HG03354 (cell line): ENCODE data around the gene APOF.
"Not testable (repeated sequence)": the region's sequence is repeated elsewhere in the genome, so short reads cannot be mapped to it uniquely, and the experiment has no call there.

ENCODE experiments used
- ATAC-seq: cut with Tn5 transposase; IDR thresholded peaks from one replicate; pipeline ENCODE4 v1.9.1; 2021; ENCODE audit warnings: mild to moderate bottlenecking; ENCODE audit not compliant: unreplicated experiment, poor library complexity, severe bottlenecking

Gene APOF

GRCh38 chr12:56374726-56375597 lies 12.3 kb upstream of the APOF start:
- ATAC-seq = peak; percentile 38

- ATAC-seq = no peak
These were observed 10.9 kb upstream of the APOF start for GRCh38 chr12:56373515-56373914.

GRCh38 chr12:56366948-56367347 lies 4.3 kb upstream of the APOF start:
- ATAC-seq = no peak

- ATAC-seq = no peak
These were observed 1.0 kb downstream of the APOF start for GRCh38 chr12:56361487-56362129.

- ATAC-seq = peak; percentile 96
These were observed 2.5 kb downstream of the APOF start, which contains the start of gene STAT2 for GRCh38 chr12:56359851-56360767. Gene STAT2 (minus strand): TSS chr12:56360107. CDS start chr12:56356571, 3,536 bp downstream.

GRCh38 chr12:56358836-56359532 lies 3.7 kb downstream of the APOF start:
- ATAC-seq = no peak

- ATAC-seq = no peak
These were observed 11.3 kb downstream of the APOF start for GRCh38 chr12:56351325-56351724.

GRCh38 chr12:56350662-56351061 lies 12.0 kb downstream of the APOF start:
- ATAC-seq = no peak

GRCh38 chr12:56348776-56349175 lies 13.9 kb downstream of the APOF start:
- ATAC-seq = no peak

GRCh38 chr12:56347255-56347654 lies 15.4 kb downstream of the APOF start:
- ATAC-seq = not testable (repeated sequence)

- no peak for ATAC-seq
These were observed 16.0 kb downstream of the APOF start for GRCh38 chr12:56346675-56347074.

GRCh38 chr12:56342290-56342689 lies 20.4 kb downstream of the APOF start:
- not testable (repeated sequence) for ATAC-seq

GRCh38 chr12:56341616-56342015 lies 21.0 kb downstream of the APOF start:
- no peak for ATAC-seq

GRCh38 chr12:56339158-56339422 lies 23.6 kb downstream of the APOF start:
- no peak for ATAC-seq

- peak; percentile 32 for ATAC-seq
These were observed 24.1 kb downstream of the APOF start, which contains the start of gene IL23A for GRCh38 chr12:56338308-56339157. Gene IL23A (plus strand): TSS chr12:56338884. CDS start chr12:56339045, 161 bp downstream.

GRCh38 chr12:56337753-56338251 lies 24.9 kb downstream of the APOF start:
- no peak for ATAC-seq

GRCh38 chr12:56336361-56337167 lies 26.1 kb downstream of the APOF start:
- no peak for ATAC-seq

GRCh38 chr12:56335527-56335926 lies 27.1 kb downstream of the APOF start:
- not testable (repeated sequence) for ATAC-seq
